ENCODE results near the gene EPHA3. TPM values are rescaled to one million over a fixed set of nuclear protein-coding genes. Genes with fewer than 3 reads are reported as not detected.
A peak's percentile ranks its signal among the peaks of the same experiment; 100 is the strongest.

The EPHA3 gene
- total RNA-seq, 2 donors from 2014 or later = 9.4 to 11.9 TPM

DNA sequence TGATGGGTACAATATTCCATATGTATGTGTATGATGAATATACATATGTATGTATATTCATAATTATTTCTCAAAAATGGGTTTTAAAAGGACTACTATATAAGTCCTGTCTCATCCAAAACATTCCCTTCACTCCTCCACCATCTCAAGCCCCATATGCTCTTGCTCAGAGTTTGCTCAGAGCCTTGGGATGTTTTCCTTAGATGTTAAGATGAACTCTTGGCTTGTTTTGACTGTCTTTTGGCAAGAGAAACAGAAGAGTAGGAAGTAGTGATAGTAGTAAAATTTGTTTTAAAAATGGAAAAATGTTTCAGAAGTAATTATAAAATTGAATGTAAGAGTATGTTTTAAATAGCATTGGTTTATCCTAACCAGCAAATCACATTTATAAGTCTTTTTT, 6.2 kb upstream of the EPHA3 start:
- DNase-seq (ENCODE audit: low spot score) = no peak
- intact Hi-C loops (cut with DNase I) = loop anchor here (10.0 kb wide), 1 partner anchor 994 kb away; no protein-coding TSS in a partner anchor
- H3K9me3 ChIP-seq = no peaks in the 10 kb centered on the region
- H3K36me3 ChIP-seq = no peaks in the 10 kb centered on the region
- H3K4me3 ChIP-seq = no peak overlapping the region
- TF ChIP-seq POLR2AphosphoS5 (IDR thresholded peaks at IDR 0.05) (no peak), POLR2A (IDR thresholded peaks at IDR 0.05) (no peak)
- TF ChIP-seq, protein P1, sequence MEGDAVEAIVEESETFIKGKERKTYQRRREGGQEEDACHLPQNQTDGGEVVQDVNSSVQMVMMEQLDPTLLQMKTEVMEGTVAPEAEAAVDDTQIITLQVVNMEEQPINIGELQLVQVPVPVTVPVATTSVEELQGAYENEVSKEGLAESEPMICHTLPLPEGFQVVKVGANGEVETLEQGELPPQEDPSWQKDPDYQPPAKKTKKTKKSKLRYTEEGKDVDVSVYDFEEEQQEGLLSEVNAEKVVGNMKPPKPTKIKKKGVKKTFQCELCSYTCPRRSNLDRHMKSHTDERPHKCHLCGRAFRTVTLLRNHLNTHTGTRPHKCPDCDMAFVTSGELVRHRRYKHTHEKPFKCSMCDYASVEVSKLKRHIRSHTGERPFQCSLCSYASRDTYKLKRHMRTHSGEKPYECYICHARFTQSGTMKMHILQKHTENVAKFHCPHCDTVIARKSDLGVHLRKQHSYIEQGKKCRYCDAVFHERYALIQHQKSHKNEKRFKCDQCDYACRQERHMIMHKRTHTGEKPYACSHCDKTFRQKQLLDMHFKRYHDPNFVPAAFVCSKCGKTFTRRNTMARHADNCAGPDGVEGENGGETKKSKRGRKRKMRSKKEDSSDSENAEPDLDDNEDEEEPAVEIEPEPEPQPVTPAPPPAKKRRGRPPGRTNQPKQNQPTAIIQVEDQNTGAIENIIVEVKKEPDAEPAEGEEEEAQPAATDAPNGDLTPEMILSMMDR (IDR thresholded peaks at IDR 0.05) = no peak
- H3K27ac ChIP-seq = no peak overlapping the region
- no peaks in the 10 kb centered on the region for H3K27me3 ChIP-seq (replicated peaks; ENCODE audit: insufficient read depth)
- no peaks in the 10 kb centered on the region for H3K4me1 ChIP-seq (replicated peaks)

DNA sequence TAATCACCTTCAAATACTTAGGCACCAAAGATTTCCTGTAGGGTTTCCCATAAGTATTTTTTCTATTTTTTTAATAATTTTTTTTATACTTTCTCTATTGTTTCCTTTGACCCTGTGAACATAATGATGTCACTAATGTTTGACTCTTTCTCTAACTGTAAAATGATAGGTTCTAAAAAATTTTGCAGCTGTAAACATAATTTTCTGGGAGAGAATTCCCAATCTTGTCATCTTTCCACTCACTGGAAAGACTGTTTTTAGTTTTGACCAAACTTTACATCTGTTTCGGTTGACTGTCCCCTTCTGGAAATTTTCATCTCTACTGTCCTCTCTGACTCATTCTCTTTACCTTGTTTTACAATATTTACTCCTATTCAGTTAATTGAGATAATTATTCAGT, 5.5 kb upstream of the EPHA3 start:
- WGBS = 71% methylated on average over 1 of the region's 1 CpG
- no peaks in the 10 kb centered on the region for H3K4me1 ChIP-seq (replicated peaks)
- no peaks in the 10 kb centered on the region for H3K9me3 ChIP-seq
- intact Hi-C loops (cut with DNase I) = loop anchor here (10.0 kb wide), 1 partner anchor 993 kb away; no protein-coding TSS in a partner anchor
- no peak for TF ChIP-seq POLR2AphosphoS5 (IDR thresholded peaks at IDR 0.05)
- no peak for TF ChIP-seq POLR2A (IDR thresholded peaks at IDR 0.05)
- TF ChIP-seq, protein P1 (IDR thresholded peaks at IDR 0.05) = no peak
- no peak overlapping the region for H3K27ac ChIP-seq
- H3K4me3 ChIP-seq = no peak overlapping the region
- no peak for DNase-seq (ENCODE audit: low spot score)
- H3K27me3 ChIP-seq (replicated peaks; ENCODE audit: insufficient read depth) = no peaks in the 10 kb centered on the region
- H3K36me3 ChIP-seq = no peaks in the 10 kb centered on the region

DNA sequence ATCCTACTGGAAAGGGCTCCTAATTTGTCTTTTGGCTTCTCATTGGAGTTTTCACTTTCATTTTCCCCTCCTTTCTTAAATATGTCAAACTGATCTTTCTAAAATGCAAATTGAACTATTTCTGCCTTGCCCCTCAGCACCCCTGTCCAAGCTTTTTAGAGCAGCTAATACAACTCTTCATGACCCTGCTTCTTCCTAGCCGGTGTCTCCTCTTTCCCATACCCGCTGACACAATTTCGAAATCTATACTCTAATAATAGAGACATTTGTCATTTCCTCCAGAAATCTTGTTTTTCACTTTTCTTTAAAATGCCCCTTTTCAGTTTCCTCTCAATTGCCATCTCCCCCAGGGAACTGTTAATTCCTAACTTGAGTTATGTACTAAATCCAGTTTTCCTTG, 2.9 kb upstream of the EPHA3 start:
- H3K4me3 ChIP-seq = no peak overlapping the region
- 85% methylated on average over 3 of the region's 3 CpGs for WGBS
- TF ChIP-seq, protein P1 (IDR thresholded peaks at IDR 0.05) = no peak
- TF ChIP-seq POLR2AphosphoS5 (IDR thresholded peaks at IDR 0.05) (no peak), POLR2A (IDR thresholded peaks at IDR 0.05) (no peak)

DNA sequence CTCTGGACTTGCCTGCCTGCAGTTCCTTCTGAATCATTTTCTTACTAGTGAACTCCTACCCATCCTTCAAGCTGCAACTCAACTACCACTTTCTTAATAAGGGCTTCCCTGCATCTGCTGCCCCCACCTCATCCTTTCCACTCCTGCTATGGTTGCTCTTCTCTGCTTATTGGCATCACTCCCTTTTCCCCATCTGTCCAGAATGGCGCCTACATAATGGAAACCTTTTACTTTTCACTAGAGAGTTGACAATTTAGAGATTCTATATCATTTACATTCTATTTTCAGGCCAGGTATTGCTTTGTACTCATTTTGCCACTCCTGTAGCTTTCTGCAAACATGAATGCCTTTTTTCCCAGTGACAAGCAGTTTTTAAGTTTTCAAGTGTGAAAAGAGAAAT, 1.9 kb upstream of the EPHA3 start:
- 89% methylated on average over 1 of the region's 1 CpG for WGBS

More for the DNA sequence above, 2.9 kb upstream of the EPHA3 start:
- H3K36me3 ChIP-seq = no peaks in the 10 kb centered on the region
- intact Hi-C loops (cut with DNase I) = loop anchor here (10.0 kb wide), 1 partner anchor 990 kb away; no protein-coding TSS in a partner anchor
- DNase-seq (ENCODE audit: low spot score) = no peak
- no peaks in the 10 kb centered on the region for H3K9me3 ChIP-seq
- H3K4me1 ChIP-seq (replicated peaks) = no peaks in the 10 kb centered on the region
- H3K27ac ChIP-seq = no peak overlapping the region
- H3K27me3 ChIP-seq (replicated peaks; ENCODE audit: insufficient read depth) = no peaks in the 10 kb centered on the region

DNA sequence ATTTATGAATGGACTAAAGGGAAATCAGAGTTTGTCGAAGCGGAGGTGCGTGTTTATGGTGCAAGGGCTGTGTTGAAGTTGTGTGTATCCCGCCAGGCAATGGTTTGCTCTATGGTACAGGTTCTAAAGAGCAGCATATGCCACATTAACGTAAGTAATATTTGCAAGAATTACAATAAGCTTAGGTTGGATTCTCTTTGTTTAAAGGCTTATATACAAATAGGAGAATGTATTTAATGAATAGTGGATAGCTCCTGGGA, 800 bp downstream of the EPHA3 start:
- TF ChIP-seq, protein P1 (IDR thresholded peaks at IDR 0.05) = no peak
- TF ChIP-seq POLR2AphosphoS5 (IDR thresholded peaks at IDR 0.05) (no peak), POLR2A (IDR thresholded peaks at IDR 0.05) (no peak)
- Histone ChIP-seq H3K27me3 (replicated peaks; ENCODE audit: insufficient read depth) (no peaks in the 10 kb centered on the region), H3K4me3 (peak overlapping the region; percentile 32 to 36), H3K9me3 (no peaks in the 10 kb centered on the region), H3K4me1 (replicated peaks) (no peaks in the 10 kb centered on the region), H3K27ac (peak overlapping the region in 1 of 2 donors; percentile 13), H3K36me3 (no peaks in the 10 kb centered on the region)
- intact Hi-C loops (cut with DNase I) = loop anchor here (10.0 kb wide), 1 partner anchor 987 kb away; no protein-coding TSS in a partner anchor
- no peak for DNase-seq (ENCODE audit: low spot score)
- 17% methylated on average over 5 of the region's 5 CpGs for WGBS

More for the DNA sequence above, 1.9 kb upstream of the EPHA3 start:
- DNase-seq (ENCODE audit: low spot score) = no peak
- intact Hi-C loops (cut with DNase I) = loop anchor here (10.0 kb wide), 1 partner anchor 989 kb away; no protein-coding TSS in a partner anchor
- no peak overlapping the region for H3K27ac ChIP-seq
- no peaks in the 10 kb centered on the region for H3K27me3 ChIP-seq (replicated peaks; ENCODE audit: insufficient read depth)
- no peak for TF ChIP-seq POLR2A (IDR thresholded peaks at IDR 0.05)
- TF ChIP-seq, protein P1 (IDR thresholded peaks at IDR 0.05) = no peak
- TF ChIP-seq POLR2AphosphoS5 (IDR thresholded peaks at IDR 0.05) = no peak
- H3K4me1 ChIP-seq (replicated peaks) = no peaks in the 10 kb centered on the region
- no peak overlapping the region for H3K4me3 ChIP-seq
- no peaks in the 10 kb centered on the region for H3K36me3 ChIP-seq
- H3K9me3 ChIP-seq = no peaks in the 10 kb centered on the region

Data from prostate gland (tissue), 2 donors.